Activated naive CD8-positive, alpha-beta T cell (primary cell): ENCODE measurements around the gene TTN.
"Not testable (repeated sequence)": the region's sequence is repeated elsewhere in the genome, so short reads cannot be mapped to it uniquely, and the experiment has no call there.

Experiments
- H3K27ac Mint-ChIP-seq: one replicate; pipeline ENCODE4 v1.8.0; 2021; ENCODE audit warnings: mixed read lengths
- H3K27me3 Mint-ChIP-seq: one replicate; pipeline ENCODE4 v1.8.0; 2021; ENCODE audit warnings: mixed read lengths
- H3K36me3 Mint-ChIP-seq: one replicate; pipeline ENCODE4 v1.8.0; 2021; ENCODE audit warnings: mixed read lengths
- H3K4me1 Mint-ChIP-seq: one replicate; pipeline ENCODE4 v1.8.0; 2021; ENCODE audit warnings: low read depth, mixed read lengths
- H3K4me3 Mint-ChIP-seq: one replicate; pipeline ENCODE4 v1.8.0; 2021; ENCODE audit warnings: mild to moderate bottlenecking, mixed read lengths
- H3K9me3 Mint-ChIP-seq: one replicate; pipeline ENCODE4 v1.8.0; 2021; ENCODE audit warnings: low read depth, mixed read lengths

Gene TTN

GRCh38 chr2:178529194-178529593, 278.0 kb downstream of the TTN start:
- Mint-ChIP-seq H3K4me3 (no peak overlapping the region), H3K9me3 (peaks cover 7% of the 10 kb centered on the region), H3K27me3 (no peaks in the 10 kb centered on the region), H3K36me3 (peaks cover 44% of the 10 kb centered on the region), H3K4me1 (peaks cover 33% of the 10 kb centered on the region), H3K27ac (no peak overlapping the region)

- H3K36me3 Mint-ChIP-seq = peaks cover 39% of the 10 kb centered on the region
- no peak overlapping the region for H3K27ac Mint-ChIP-seq
- peaks cover 35% of the 10 kb centered on the region for H3K4me1 Mint-ChIP-seq
- no peak overlapping the region for H3K4me3 Mint-ChIP-seq
- peaks cover 4% of the 10 kb centered on the region for H3K9me3 Mint-ChIP-seq
- no peaks in the 10 kb centered on the region for H3K27me3 Mint-ChIP-seq
These were observed 278.6 kb downstream of the TTN start for GRCh38 chr2:178528647-178529046.

DNA sequence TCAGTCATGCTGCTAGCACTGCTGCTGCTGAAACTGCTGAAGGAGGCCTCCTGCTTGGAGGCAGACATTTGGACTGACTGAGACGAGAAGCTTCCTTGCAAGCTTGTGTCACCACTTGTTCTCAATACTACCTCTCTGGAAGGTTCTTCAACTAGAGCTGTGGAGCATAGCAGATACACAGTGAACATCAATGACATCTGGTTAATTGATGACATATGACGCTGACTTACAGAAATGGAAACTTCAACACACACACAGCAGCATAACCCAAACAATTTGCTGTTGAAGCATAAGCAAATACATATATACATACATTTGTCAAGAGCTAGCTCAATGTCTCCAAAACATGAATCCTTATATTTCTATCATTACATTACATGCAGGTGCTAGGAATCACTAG, 279.6 kb downstream of the TTN start:
- Mint-ChIP-seq H3K4me3 (no peak overlapping the region), H3K36me3 (peaks cover 31% of the 10 kb centered on the region), H3K4me1 (peaks cover 40% of the 10 kb centered on the region), H3K27me3 (no peaks in the 10 kb centered on the region), H3K9me3 (peaks cover 4% of the 10 kb centered on the region), H3K27ac (no peak overlapping the region)

DNA sequence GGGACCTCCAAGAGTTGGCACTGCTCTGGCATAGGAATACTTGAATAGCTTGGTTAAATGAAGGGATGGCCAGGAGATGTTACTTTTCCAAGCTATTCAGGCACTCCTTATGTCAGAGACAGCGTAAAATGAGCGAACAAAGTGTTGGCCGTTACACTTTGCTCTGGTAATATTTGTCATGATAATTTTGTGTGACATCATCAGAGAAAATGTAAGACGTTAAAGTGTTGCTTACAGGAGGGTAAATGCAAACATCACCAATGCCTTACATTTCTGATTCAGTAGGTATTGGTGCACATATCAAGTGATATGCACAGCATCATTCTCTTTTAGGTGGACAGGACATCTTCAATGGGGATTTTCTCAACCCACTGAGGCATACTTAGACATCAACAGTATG, 281.0 kb downstream of the TTN start:
- H3K4me3 Mint-ChIP-seq = no peak overlapping the region
- H3K27me3 Mint-ChIP-seq = no peaks in the 10 kb centered on the region
- H3K36me3 Mint-ChIP-seq = peaks cover 18% of the 10 kb centered on the region
- no peaks in the 10 kb centered on the region for H3K9me3 Mint-ChIP-seq
- peaks cover 42% of the 10 kb centered on the region for H3K4me1 Mint-ChIP-seq
- no peak overlapping the region for H3K27ac Mint-ChIP-seq

- H3K9me3 Mint-ChIP-seq, H3K27me3 Mint-ChIP-seq, H3K27ac Mint-ChIP-seq, H3K4me3 Mint-ChIP-seq: not testable (repeated sequence)
- peaks cover 35% of the 10 kb centered on the region for H3K4me1 Mint-ChIP-seq
- H3K36me3 Mint-ChIP-seq = peaks cover 12% of the 10 kb centered on the region
These were observed 281.8 kb downstream of the TTN start for GRCh38 chr2:178525460-178525859.

- Mint-ChIP-seq H3K36me3 (peaks cover 12% of the 10 kb centered on the region), H3K4me1 (peaks cover 33% of the 10 kb centered on the region), H3K4me3 (peak overlapping the region; percentile 46)
- not testable (repeated sequence) for H3K9me3 Mint-ChIP-seq, H3K27ac Mint-ChIP-seq, H3K27me3 Mint-ChIP-seq
These were observed 282.2 kb downstream of the TTN start for GRCh38 chr2:178525010-178525409.

DNA sequence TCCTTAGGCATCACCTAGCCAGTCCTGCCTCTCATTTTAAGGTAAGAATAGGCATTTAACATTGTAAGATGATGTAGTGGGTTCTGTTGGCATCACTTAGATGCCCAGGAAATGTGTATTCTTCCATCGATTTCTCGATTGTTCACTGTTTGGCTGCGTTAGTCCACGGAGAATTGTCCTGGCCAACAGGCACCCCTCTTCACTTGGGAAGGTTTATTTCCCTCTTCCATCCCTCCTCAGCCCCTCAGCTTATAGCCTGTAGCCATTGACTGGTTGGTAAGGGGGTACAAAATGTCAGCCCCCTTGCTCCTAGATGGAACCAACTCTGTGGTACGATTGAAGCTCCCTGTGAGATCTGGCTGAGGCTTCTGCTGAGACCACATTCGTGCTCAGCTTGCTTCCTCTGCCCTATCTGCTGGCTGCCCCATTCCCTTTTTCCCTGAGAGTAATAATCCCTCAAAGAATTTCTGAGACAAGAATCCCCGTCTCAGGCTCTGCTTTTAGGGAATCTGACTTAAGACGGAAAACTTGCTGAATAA, 283.6 kb downstream of the TTN start:
- peaks cover 31% of the 10 kb centered on the region for H3K4me1 Mint-ChIP-seq

GRCh38 chr2:178522950-178523595, 284.1 kb downstream of the TTN start:
- Mint-ChIP-seq H3K27ac (peak overlapping the region; percentile 75), H3K4me1 (peaks cover 29% of the 10 kb centered on the region), H3K9me3 (no peaks in the 10 kb centered on the region), H3K4me3 (peak overlapping the region; percentile 94), H3K27me3 (no peaks in the 10 kb centered on the region), H3K36me3 (peaks cover 13% of the 10 kb centered on the region)

More for the DNA sequence above, 283.6 kb downstream of the TTN start:
- peak overlapping the region; percentile 75 for H3K27ac Mint-ChIP-seq
- H3K4me3 Mint-ChIP-seq = peak overlapping the region; percentile 94
- no peaks in the 10 kb centered on the region for H3K27me3 Mint-ChIP-seq
- H3K36me3 Mint-ChIP-seq = peaks cover 11% of the 10 kb centered on the region
- H3K9me3 Mint-ChIP-seq = no peaks in the 10 kb centered on the region

GRCh38 chr2:178521304-178522150, 285.7 kb downstream of the TTN start:
- Mint-ChIP-seq H3K27me3 (no peaks in the 10 kb centered on the region), H3K36me3 (peaks cover 11% of the 10 kb centered on the region), H3K27ac (peak overlapping the region; percentile 35), H3K4me1 (peaks cover 25% of the 10 kb centered on the region), H3K9me3 (no peaks in the 10 kb centered on the region), H3K4me3 (peak overlapping the region; percentile 15)

GRCh38 chr2:178517496-178517895, 289.7 kb downstream of the TTN start:
- Mint-ChIP-seq H3K27ac (no peak overlapping the region), H3K4me1 (peaks cover 16% of the 10 kb centered on the region), H3K4me3 (no peak overlapping the region), H3K9me3 (no peaks in the 10 kb centered on the region), H3K27me3 (no peaks in the 10 kb centered on the region), H3K36me3 (peaks cover 15% of the 10 kb centered on the region)

DNA sequence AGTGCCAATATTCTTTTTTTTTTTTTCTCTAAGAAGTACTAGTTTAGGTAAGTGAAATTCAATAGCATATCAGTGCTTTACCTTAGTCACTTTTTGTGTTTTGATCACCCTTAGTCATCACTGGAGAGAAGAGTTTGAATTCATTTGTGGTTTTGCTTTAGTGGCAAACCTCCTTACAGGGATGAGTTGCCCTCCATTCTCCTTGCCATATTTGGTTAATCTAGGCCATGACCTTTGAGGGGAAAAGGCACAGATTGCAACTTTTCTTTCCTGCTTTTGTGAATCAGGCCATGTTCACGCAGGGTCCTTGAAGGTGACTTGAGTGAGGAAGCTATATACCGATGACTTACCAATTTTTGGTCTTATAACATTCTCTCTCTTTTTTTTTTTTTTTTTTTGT, 292.6 kb downstream of the TTN start:
- H3K4me3 Mint-ChIP-seq = no peak overlapping the region
- H3K9me3 Mint-ChIP-seq = no peaks in the 10 kb centered on the region
- H3K27ac Mint-ChIP-seq = peak overlapping the region; percentile 75

GRCh38 chr2:178513876-178514275, 293.3 kb downstream of the TTN start:
- no peak overlapping the region for H3K27ac Mint-ChIP-seq
- no peaks in the 10 kb centered on the region for H3K27me3 Mint-ChIP-seq
- no peak overlapping the region for H3K4me3 Mint-ChIP-seq
- H3K9me3 Mint-ChIP-seq = no peaks in the 10 kb centered on the region
- H3K36me3 Mint-ChIP-seq = peaks cover 15% of the 10 kb centered on the region
- peaks cover 14% of the 10 kb centered on the region for H3K4me1 Mint-ChIP-seq

More for the DNA sequence above, 292.6 kb downstream of the TTN start:
- Mint-ChIP-seq H3K4me1 (peaks cover 14% of the 10 kb centered on the region), H3K27me3 (no peaks in the 10 kb centered on the region), H3K36me3 (peaks cover 15% of the 10 kb centered on the region)

GRCh38 chr2:178512484-178512883, 294.7 kb downstream of the TTN start:
- Mint-ChIP-seq H3K27ac (no peak overlapping the region), H3K9me3 (no peaks in the 10 kb centered on the region), H3K4me3 (no peak overlapping the region), H3K27me3 (no peaks in the 10 kb centered on the region), H3K4me1 (peaks cover 14% of the 10 kb centered on the region), H3K36me3 (peaks cover 7% of the 10 kb centered on the region)

DNA sequence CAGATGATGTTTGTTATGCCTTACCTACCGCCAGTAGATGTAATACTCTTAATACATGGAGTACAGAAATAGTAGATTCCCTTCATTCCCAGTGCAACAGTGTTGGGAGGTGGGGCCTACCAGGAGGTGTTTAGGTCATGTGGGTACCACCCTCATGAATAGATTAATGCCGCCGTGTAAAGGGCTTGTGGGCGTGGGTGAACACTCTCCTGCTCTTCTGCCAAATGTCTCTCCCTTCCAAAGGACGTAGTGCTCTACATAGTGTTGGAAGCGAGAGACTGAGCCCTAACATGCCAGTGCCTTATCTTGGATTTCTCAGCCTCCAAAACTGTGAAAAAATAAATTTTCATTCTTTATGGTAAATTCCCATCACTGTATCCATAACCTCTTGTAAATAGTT, 296.8 kb downstream of the TTN start:
- Mint-ChIP-seq H3K4me3 (no peak overlapping the region), H3K36me3 (peaks cover 7% of the 10 kb centered on the region), H3K27ac (no peak overlapping the region), H3K4me1 (peaks cover 14% of the 10 kb centered on the region), H3K9me3 (no peaks in the 10 kb centered on the region), H3K27me3 (no peaks in the 10 kb centered on the region)

DNA sequence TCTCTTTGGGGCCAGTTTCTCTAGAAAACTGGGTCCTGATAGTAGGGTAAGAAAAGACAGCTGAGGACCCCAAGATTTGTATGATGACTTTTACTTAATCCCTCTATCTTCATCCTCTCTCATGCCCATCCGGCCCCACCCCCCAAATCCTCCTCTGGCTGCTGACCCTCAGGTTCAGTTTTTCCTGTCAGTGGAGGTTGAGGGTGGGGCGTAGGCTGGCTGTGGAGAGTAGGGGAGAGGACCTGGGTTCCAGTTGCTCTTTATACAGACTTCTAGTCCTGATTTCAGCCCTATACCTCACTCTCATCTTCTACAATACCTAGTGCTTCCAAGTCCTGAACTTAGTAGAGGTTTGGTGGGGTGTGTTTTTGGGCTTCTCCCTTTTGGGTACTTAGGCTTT, 298.6 kb downstream of the TTN start:
- H3K4me1 Mint-ChIP-seq = no peaks in the 10 kb centered on the region
- peaks cover 8% of the 10 kb centered on the region for H3K36me3 Mint-ChIP-seq
- no peak overlapping the region for H3K27ac Mint-ChIP-seq
- no peaks in the 10 kb centered on the region for H3K27me3 Mint-ChIP-seq
- H3K4me3 Mint-ChIP-seq = no peak overlapping the region
- no peaks in the 10 kb centered on the region for H3K9me3 Mint-ChIP-seq
